ENCODE data around the gene ZFYVE26. TPM values are rescaled to one million over a fixed set of nuclear protein-coding genes. Genes with fewer than 3 reads are reported as not detected.
"Not testable (repeated sequence)": the region's sequence is repeated elsewhere in the genome, so short reads cannot be mapped to it uniquely, and the experiment has no call there.

Gene ZFYVE26
- total RNA-seq, 2 experiments from 2014 or later = 28.2 to 30.1 TPM

- H3K4me3 Mint-ChIP-seq = no peak overlapping the region
- ATAC-seq (ENCODE audit: low read depth) (no peak), DNase-seq (no peak)
- POLR2A ChIA-PET = interaction anchor here (0.8 to 1.7 kb wide), 5 partner anchors 9 to 1113 kb away, joined by 3 to 7 read pairs (median 3); partner anchors contain the start of gene RDH11
- H3K27ac Mint-ChIP-seq = no peak overlapping the region
- no peaks in the 10 kb centered on the region for H3K9me3 Mint-ChIP-seq
- peaks cover 10% of the 10 kb centered on the region for H3K27me3 Mint-ChIP-seq
- H3K36me3 Mint-ChIP-seq = no peaks in the 10 kb centered on the region
- peaks cover 4% of the 10 kb centered on the region for H3K4me1 Mint-ChIP-seq
Measured at GRCh38 chr14:67703997-67704396, 112.4 kb downstream of the ZFYVE26 start.

- ATAC-seq (ENCODE audit: low read depth); H3K4me3 Mint-ChIP-seq; H3K27ac Mint-ChIP-seq; H3K27me3 Mint-ChIP-seq; H3K36me3 Mint-ChIP-seq; H3K9me3 Mint-ChIP-seq; DNase-seq; H3K4me1 Mint-ChIP-seq: not testable (repeated sequence)
- POLR2A ChIA-PET = interaction anchor here (0.9 kb wide), 1 partner anchor 10 kb away, joined by 3 read pairs; no protein-coding TSS in a partner anchor
Measured at GRCh38 chr14:67701492-67701891, 114.9 kb downstream of the ZFYVE26 start, which contains the start of gene RDH12. RDH12 (plus strand) TSS chr14:67701886; CDS start chr14:67722643, 20,757 bp downstream.

- no peak overlapping the region for H3K4me3 Mint-ChIP-seq
- no peaks in the 10 kb centered on the region for H3K27me3 Mint-ChIP-seq
- ATAC-seq (ENCODE audit: low read depth) (no peak), DNase-seq (no peak)
- no peaks in the 10 kb centered on the region for H3K36me3 Mint-ChIP-seq
- no peak overlapping the region for H3K27ac Mint-ChIP-seq
- POLR2A ChIA-PET = no interaction called here
- H3K9me3 Mint-ChIP-seq = no peaks in the 10 kb centered on the region
- peaks cover 13% of the 10 kb centered on the region for H3K4me1 Mint-ChIP-seq
Measured at GRCh38 chr14:67698179-67698578, 118.2 kb downstream of the ZFYVE26 start.

- Mint-ChIP-seq H3K36me3 (peaks cover 4% of the 10 kb centered on the region), H3K4me3 (no peak overlapping the region), H3K27ac (no peak overlapping the region), H3K27me3 (no peaks in the 10 kb centered on the region), H3K4me1 (peaks cover 17% of the 10 kb centered on the region), H3K9me3 (no peaks in the 10 kb centered on the region)
- POLR2A ChIA-PET = no interaction called here
- no peak for ATAC-seq (ENCODE audit: low read depth)
- DNase-seq = no peak
Measured at GRCh38 chr14:67697006-67697405, 119.4 kb downstream of the ZFYVE26 start.

Other genes starting within 250 kb of the ZFYVE26 start
- gene PIGH, start 216.3 kb downstream of the ZFYVE26 start, total RNA-seq = 10 to 100 TPM; 22.9 to 24.9 TPM
- 1 to 10 TPM; 1.3 to 2.6 TPM for gene ARG2, start 196.7 kb downstream of the ZFYVE26 start, total RNA-seq
- 10 to 100 TPM; 69.9 to 74.6 TPM for gene VTI1B, start 142.0 kb downstream of the ZFYVE26 start, total RNA-seq
- 10 to 100 TPM; 54.9 to 55.5 TPM for gene RDH11, start 120.8 kb downstream of the ZFYVE26 start, total RNA-seq
- gene RDH12, start 114.7 kb downstream of the ZFYVE26 start, total RNA-seq = not detected
- 10 to 100 TPM; 43.6 to 50.7 TPM for gene RAD51B, start 3.2 kb upstream of the ZFYVE26 start, total RNA-seq

Data from activated naive CD8-positive, alpha-beta T cell treated with anti-CD3 and anti-CD28 coated beads, Interleukin-2, amount 10 ng/mL, durations not matched to agents 7 days and 5 days (primary cell).